MM.1S (cell line): Measurements from ENCODE around the gene LGALS3BP.

Experiments
- EZH2phosphoT487 ChIP-seq: fragments of 300-600 bp; sonication (generic); IDR thresholded peaks from 2 replicates; pipeline ENCODE4 v1.6.1; 2018; ENCODE audit warnings: antibody characterized with exemption, low read length
- TF ChIP-seq, protein P1 (sequence below): fragments of 300-600 bp; sonication (generic); IDR thresholded peaks from 2 replicates; pipeline ENCODE4 v1.5.1; 2016; ENCODE audit warnings: antibody characterized with exemption, low read length, mixed read lengths

DNA sequence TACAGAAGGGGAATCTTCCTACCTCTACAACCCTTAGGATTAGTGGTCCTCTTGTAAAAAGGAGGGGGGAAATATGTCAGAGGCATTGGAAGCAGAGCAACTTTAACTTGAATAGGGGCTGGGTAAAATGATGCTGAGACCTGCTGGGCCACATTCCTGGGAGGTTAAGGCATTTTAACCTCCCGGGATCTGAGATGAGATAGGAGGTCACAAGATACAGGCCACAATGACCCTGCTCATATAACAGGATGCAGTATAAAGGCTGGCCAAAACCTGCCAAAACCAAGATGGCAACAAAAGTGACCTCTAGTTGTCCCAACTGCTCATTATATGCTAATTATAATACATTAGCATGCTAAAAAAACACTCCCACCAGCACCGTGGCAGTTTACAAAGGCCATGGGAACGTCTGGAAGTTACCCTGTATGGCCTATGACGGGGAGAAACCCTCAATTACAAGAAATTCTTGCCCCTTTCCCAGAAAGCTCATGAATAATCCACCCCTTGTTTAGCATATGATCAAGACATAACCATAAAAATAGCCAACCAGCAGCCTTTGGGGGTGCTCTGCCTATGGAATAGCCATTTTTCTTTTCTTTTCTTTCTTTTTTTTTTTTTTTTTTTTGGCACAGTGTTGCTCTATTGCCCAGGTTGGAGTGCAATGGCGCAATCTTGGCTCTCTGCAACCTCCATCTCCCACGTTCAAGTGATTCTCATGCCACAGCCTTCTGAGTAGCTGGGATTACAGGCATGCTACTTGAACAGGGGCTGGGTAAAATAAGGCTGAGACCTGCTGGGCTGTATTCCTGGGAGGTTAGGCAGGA is 38.0 kb upstream of the LGALS3BP start:
- TF ChIP-seq, protein P1, sequence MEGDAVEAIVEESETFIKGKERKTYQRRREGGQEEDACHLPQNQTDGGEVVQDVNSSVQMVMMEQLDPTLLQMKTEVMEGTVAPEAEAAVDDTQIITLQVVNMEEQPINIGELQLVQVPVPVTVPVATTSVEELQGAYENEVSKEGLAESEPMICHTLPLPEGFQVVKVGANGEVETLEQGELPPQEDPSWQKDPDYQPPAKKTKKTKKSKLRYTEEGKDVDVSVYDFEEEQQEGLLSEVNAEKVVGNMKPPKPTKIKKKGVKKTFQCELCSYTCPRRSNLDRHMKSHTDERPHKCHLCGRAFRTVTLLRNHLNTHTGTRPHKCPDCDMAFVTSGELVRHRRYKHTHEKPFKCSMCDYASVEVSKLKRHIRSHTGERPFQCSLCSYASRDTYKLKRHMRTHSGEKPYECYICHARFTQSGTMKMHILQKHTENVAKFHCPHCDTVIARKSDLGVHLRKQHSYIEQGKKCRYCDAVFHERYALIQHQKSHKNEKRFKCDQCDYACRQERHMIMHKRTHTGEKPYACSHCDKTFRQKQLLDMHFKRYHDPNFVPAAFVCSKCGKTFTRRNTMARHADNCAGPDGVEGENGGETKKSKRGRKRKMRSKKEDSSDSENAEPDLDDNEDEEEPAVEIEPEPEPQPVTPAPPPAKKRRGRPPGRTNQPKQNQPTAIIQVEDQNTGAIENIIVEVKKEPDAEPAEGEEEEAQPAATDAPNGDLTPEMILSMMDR: no peak
- no peak for TF ChIP-seq EZH2phosphoT487
